ENCODE results near the gene KIF11.

DNA sequence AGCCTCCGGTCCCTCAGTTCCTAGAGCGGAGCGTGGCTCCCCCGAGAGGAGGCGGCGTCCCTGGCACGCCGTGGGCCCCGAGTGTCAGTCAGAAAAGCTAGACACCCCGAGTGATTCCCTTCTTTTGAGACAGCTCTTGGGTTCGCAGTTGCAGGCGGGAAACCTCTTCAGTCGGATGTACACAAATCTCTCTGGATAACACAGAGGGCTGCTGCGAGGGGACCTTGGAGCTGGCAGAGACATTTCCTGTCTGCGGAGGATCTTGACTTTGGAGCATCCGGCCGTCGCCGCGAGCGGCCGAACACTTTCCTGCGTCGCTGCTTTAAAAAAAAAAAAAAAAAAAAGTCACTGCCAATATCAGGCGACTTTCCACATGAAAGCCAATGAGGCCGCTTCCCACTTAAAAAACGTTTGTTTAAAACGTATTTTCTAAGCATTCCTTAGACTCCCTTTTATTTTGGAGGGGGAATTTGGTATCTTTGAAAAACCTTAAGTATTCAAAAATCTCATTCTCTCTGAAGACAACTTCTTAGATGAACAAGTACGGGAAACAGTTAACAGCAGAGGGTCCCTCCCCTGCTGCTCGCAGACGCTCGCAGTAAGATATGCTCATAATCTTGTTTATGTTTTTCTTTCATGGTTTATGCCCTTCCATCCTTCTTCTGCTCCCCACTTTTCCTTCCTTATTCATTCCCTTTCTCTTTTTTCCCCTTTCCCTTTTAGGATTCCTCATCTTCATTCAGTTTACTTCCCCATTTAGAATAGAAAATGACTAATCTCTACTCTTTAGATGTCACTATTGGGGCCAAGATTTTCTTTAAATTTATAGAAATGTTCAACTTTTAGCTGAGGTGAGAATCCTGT is 106.8 kb downstream of the KIF11 start:
- no peak for TF ChIP-seq CTCF (IDR thresholded peaks at IDR 0.05 in 8 of 11, conservative IDR thresholded peaks at IDR 0.05 in 3 of 11)
- TF ChIP-seq POLR2AphosphoS5 (IDR thresholded peaks at IDR 0.05): peak; percentile 68 to 79 (median 73)
- no peak for TF ChIP-seq POLR2A (IDR thresholded peaks at IDR 0.05)
